ENCODE measurements around the gene KDM4B.

KDM4B gene

GRCh38 chr19:5031231-5032100, 62.6 kb downstream of the KDM4B start:
- H3K4me3 ChIP-seq (ENCODE audit: low read depth, low read length) = no peak overlapping the region

- H3K4me3 ChIP-seq (ENCODE audit: low read depth, low read length) = no peak overlapping the region
Observed at GRCh38 chr19:5032101-5032967, 63.4 kb downstream of the KDM4B start.

GRCh38 chr19:5035105-5035761, 66.3 kb downstream of the KDM4B start:
- H3K4me3 ChIP-seq (ENCODE audit: low read depth, low read length) = no peak overlapping the region

- H3K4me3 ChIP-seq (ENCODE audit: low read depth, low read length) = no peak overlapping the region
Observed at GRCh38 chr19:5035793-5036697, 67.1 kb downstream of the KDM4B start.

GRCh38 chr19:5036698-5037563, 68.0 kb downstream of the KDM4B start:
- H3K4me3 ChIP-seq (ENCODE audit: low read depth, low read length) = no peak overlapping the region

- H3K4me3 ChIP-seq (ENCODE audit: low read depth, low read length) = no peak overlapping the region
Observed at GRCh38 chr19:5037936-5038335, 69.0 kb downstream of the KDM4B start.

- H3K4me3 ChIP-seq (ENCODE audit: low read depth, low read length) = no peak overlapping the region
Observed at GRCh38 chr19:5038631-5039271, 69.8 kb downstream of the KDM4B start.

GRCh38 chr19:5039642-5040543, 71.0 kb downstream of the KDM4B start:
- H3K4me3 ChIP-seq (ENCODE audit: low read depth, low read length) = no peak overlapping the region

- no peak overlapping the region for H3K4me3 ChIP-seq (ENCODE audit: low read depth, low read length)
Observed at GRCh38 chr19:5040544-5041167, 71.7 kb downstream of the KDM4B start.

GRCh38 chr19:5041168-5041912, 72.4 kb downstream of the KDM4B start:
- H3K4me3 ChIP-seq (ENCODE audit: low read depth, low read length) = no peak overlapping the region

GRCh38 chr19:5041913-5042187, 72.9 kb downstream of the KDM4B start:
- H3K4me3 ChIP-seq (ENCODE audit: low read depth, low read length) = no peak overlapping the region

GRCh38 chr19:5042556-5042955, 73.6 kb downstream of the KDM4B start:
- no peak overlapping the region for H3K4me3 ChIP-seq (ENCODE audit: low read depth, low read length)

GRCh38 chr19:5045029-5045428, 76.1 kb downstream of the KDM4B start:
- H3K4me3 ChIP-seq (ENCODE audit: low read depth, low read length) = no peak overlapping the region

- H3K4me3 ChIP-seq (ENCODE audit: low read depth, low read length) = no peak overlapping the region
Observed at GRCh38 chr19:5045956-5046338, 77.0 kb downstream of the KDM4B start.

- H3K4me3 ChIP-seq (ENCODE audit: low read depth, low read length) = no peak overlapping the region
Observed at GRCh38 chr19:5046339-5047039, 77.6 kb downstream of the KDM4B start.

- no peak overlapping the region for H3K4me3 ChIP-seq (ENCODE audit: low read depth, low read length)
Observed at GRCh38 chr19:5047251-5047935, 78.5 kb downstream of the KDM4B start.
